ENCODE results near the gene EPHA2. TPM values are rescaled to one million over a fixed set of nuclear protein-coding genes. Genes with fewer than 3 reads are reported as not detected.

The EPHA2 gene
- polyA plus RNA-seq, 1 of the 3 experiments (the other 2 are of a cell fraction): 126 TPM

DNA sequence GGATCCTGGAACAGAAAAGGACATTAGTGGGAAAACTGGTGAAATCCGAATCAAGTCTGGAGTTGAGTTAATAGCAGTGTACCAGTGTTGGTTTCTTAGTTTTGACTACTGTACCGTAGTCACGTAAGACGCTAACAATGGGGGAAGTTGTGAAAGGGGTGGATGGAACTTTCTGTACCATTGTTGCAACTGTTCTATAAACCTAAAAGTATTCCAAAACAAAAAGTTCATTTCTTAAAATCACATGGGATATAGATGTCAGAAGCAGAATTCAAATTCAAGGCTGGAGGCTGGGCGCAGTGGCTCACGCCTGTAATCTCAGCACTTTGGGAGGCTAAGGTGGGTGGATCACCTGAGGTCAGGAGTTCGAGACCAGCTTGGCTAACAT lies 39.6 kb upstream of the EPHA2 start:
- Histone ChIP-seq H3F3A (replicated peaks; ENCODE audit: insufficient read depth) (peaks cover 2% of the 10 kb centered on the region), H3K9me2 (no peaks in the 10 kb centered on the region), H3K36me3 (replicated peaks in 1 of 2; ENCODE audit: control insufficient read depth in 1 of 2, insufficient read depth in 2 of 2, low read length in 1 of 2) (no peaks in the 10 kb centered on the region), H3K9me3 (no peaks in the 10 kb centered on the region), H3K4me1 (ENCODE audit: control insufficient read depth in 1 of 2, insufficient read depth in 2 of 2, low read depth in 1 of 2, low read length in 1 of 2) (peaks cover 0 to 15% of the 10 kb centered on the region in 2 experiments; a peak in 1 of 4 replicates), H3K27ac (ENCODE audit: low read depth in 2 of 2, low read length in 1 of 2) (no peak overlapping the region), H3K4me2 (no peak overlapping the region), H3K27me3 (ENCODE audit: insufficient read depth) (no peaks in the 10 kb centered on the region), H3K79me2 (ENCODE audit: insufficient read depth) (no peaks in the 10 kb centered on the region), H4K20me1 (ENCODE audit: insufficient read depth) (no peaks in the 10 kb centered on the region), H3K4me3 (ENCODE audit: low read depth in 2 of 2, low read length in 1 of 2) (no peak overlapping the region), H2AFZ (ENCODE audit: low read depth) (no peak overlapping the region), H3K9ac (no peak overlapping the region)
- CTCF ChIA-PET: interaction anchor here (0.9 kb wide), 1 partner anchor 9 kb away, joined by 3 read pairs; no protein-coding TSS in a partner anchor
- POLR2A ChIA-PET: no interaction called here
- WGBS (ENCODE audit: low lambda C conversion rate): 95% methylated on average over 7 of the region's 7 CpGs
- TF ChIP-seq NRF1 (IDR thresholded peaks at IDR 0.05; ENCODE audit: low read depth, low read length) (no peak), TEAD4 (IDR thresholded peaks at IDR 0.05; ENCODE audit: borderline replicate concordance, insufficient read depth) (no peak), RFX5 (IDR thresholded peaks at IDR 0.05; ENCODE audit: low read length) (no peak), FOSL2 (IDR thresholded peaks at IDR 0.05; ENCODE audit: borderline replicate concordance, low read depth) (no peak), TAF1 (IDR thresholded peaks at IDR 0.05; ENCODE audit: borderline replicate concordance, low read depth, low read length) (no peak), EP300 (IDR thresholded peaks at IDR 0.05; ENCODE audit: borderline replicate concordance in 1 of 2, low read depth in 1 of 2, low read length in 1 of 2) (no peak), GATA2 (CRISPR knock-in tag; IDR thresholded peaks at IDR 0.05) (no peak), MEF2A (IDR thresholded peaks at IDR 0.05; ENCODE audit: borderline replicate concordance, low read depth) (no peak), RXRA (IDR thresholded peaks at IDR 0.05; ENCODE audit: borderline replicate concordance, low read depth) (no peak), POLR2AphosphoS5 (IDR thresholded peaks at IDR 0.05; ENCODE audit: low read depth, low read length) (no peak), NFIC (IDR thresholded peaks at IDR 0.05; ENCODE audit: borderline replicate concordance) (no peak), YY1 (IDR thresholded peaks at IDR 0.05; ENCODE audit: low read depth) (no peak), GABPA (IDR thresholded peaks at IDR 0.05; ENCODE audit: low read depth) (no peak)
- TF ChIP-seq, protein P1, sequence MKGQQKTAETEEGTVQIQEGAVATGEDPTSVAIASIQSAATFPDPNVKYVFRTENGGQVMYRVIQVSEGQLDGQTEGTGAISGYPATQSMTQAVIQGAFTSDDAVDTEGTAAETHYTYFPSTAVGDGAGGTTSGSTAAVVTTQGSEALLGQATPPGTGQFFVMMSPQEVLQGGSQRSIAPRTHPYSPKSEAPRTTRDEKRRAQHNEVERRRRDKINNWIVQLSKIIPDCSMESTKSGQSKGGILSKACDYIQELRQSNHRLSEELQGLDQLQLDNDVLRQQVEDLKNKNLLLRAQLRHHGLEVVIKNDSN (IDR thresholded peaks at IDR 0.05; ENCODE audit: borderline replicate concordance, low read depth): no peak
- TF ChIP-seq, protein P2, sequence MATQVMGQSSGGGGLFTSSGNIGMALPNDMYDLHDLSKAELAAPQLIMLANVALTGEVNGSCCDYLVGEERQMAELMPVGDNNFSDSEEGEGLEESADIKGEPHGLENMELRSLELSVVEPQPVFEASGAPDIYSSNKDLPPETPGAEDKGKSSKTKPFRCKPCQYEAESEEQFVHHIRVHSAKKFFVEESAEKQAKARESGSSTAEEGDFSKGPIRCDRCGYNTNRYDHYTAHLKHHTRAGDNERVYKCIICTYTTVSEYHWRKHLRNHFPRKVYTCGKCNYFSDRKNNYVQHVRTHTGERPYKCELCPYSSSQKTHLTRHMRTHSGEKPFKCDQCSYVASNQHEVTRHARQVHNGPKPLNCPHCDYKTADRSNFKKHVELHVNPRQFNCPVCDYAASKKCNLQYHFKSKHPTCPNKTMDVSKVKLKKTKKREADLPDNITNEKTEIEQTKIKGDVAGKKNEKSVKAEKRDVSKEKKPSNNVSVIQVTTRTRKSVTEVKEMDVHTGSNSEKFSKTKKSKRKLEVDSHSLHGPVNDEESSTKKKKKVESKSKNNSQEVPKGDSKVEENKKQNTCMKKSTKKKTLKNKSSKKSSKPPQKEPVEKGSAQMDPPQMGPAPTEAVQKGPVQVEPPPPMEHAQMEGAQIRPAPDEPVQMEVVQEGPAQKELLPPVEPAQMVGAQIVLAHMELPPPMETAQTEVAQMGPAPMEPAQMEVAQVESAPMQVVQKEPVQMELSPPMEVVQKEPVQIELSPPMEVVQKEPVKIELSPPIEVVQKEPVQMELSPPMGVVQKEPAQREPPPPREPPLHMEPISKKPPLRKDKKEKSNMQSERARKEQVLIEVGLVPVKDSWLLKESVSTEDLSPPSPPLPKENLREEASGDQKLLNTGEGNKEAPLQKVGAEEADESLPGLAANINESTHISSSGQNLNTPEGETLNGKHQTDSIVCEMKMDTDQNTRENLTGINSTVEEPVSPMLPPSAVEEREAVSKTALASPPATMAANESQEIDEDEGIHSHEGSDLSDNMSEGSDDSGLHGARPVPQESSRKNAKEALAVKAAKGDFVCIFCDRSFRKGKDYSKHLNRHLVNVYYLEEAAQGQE (IDR thresholded peaks at IDR 0.05; ENCODE audit: low read depth, low read length): no peak
- TF ChIP-seq, protein P3, sequence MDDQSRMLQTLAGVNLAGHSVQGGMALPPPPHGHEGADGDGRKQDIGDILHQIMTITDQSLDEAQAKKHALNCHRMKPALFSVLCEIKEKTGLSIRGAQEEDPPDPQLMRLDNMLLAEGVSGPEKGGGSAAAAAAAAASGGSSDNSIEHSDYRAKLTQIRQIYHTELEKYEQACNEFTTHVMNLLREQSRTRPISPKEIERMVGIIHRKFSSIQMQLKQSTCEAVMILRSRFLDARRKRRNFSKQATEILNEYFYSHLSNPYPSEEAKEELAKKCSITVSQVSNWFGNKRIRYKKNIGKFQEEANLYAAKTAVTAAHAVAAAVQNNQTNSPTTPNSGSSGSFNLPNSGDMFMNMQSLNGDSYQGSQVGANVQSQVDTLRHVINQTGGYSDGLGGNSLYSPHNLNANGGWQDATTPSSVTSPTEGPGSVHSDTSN (IDR thresholded peaks at IDR 0.05): no peak
- no peak for DNase-seq
